Endothelial cell (in vitro differentiated cells): Measurements from ENCODE around the gene TUBGCP3. TPM values are rescaled to one million over a fixed set of nuclear protein-coding genes. Genes with fewer than 3 reads are reported as not detected.

Source experiments
- DNase-seq: peaks from one replicate; pipeline ENCODE4 v3.0.0; 2021; ENCODE audit warnings: low spot score
- H3K27ac Mint-ChIP-seq: one replicate; pipeline ENCODE4 v1.8.0; 2021; ENCODE audit warnings: mixed read lengths, inconsistent platforms; ENCODE audit not compliant: unreplicated experiment
- H3K27me3 Mint-ChIP-seq: one replicate; pipeline ENCODE4 v1.8.0; 2021; ENCODE audit warnings: mild to moderate bottlenecking, moderate library complexity, mixed read lengths, inconsistent platforms; ENCODE audit not compliant: unreplicated experiment
- H3K36me3 Mint-ChIP-seq: one replicate; pipeline ENCODE4 v1.8.0; 2021; ENCODE audit warnings: mild to moderate bottlenecking, low read depth, mixed read lengths, inconsistent platforms; ENCODE audit not compliant: unreplicated experiment
- H3K4me1 Mint-ChIP-seq: one replicate; pipeline ENCODE4 v1.8.0; 2021; ENCODE audit warnings: mild to moderate bottlenecking, mixed read lengths, inconsistent platforms; ENCODE audit not compliant: unreplicated experiment
- H3K4me3 Mint-ChIP-seq: one replicate; pipeline ENCODE4 v1.8.0; 2021; ENCODE audit warnings: mild to moderate bottlenecking, mixed read lengths, inconsistent platforms; ENCODE audit not compliant: unreplicated experiment
- H3K9me3 Mint-ChIP-seq: one replicate; pipeline ENCODE4 v1.8.0; 2021; ENCODE audit warnings: mixed read lengths, inconsistent platforms; ENCODE audit not compliant: unreplicated experiment
- CTCF ChIP-seq: fragments of 200-600 bp; sonication (generic); IDR thresholded peaks from one replicate; pipeline ENCODE4 v1.5.0; 2021; ENCODE audit warnings: antibody characterized with exemption; ENCODE audit not compliant: unreplicated experiment
- total RNA-seq: library from RNA; stranded (reverse); fragmentation: NEBNext Ultra II Directional; extraction: Animal tissue kit (Norgen Biotek cat#: 25700); gene quantifications from one replicate; pipeline ENCODE4 v1.2.1, GENCODE V29; 2021; ENCODE audit not compliant: unreplicated experiment

Gene TUBGCP3
- total RNA-seq, 1 donor from 2014 or later: 26.8 TPM

GRCh38 chr13:112450904-112451240, 137.1 kb downstream of the TUBGCP3 start:
- H3K27me3 Mint-ChIP-seq: peaks cover 4% of the 10 kb centered on the region
- H3K27ac Mint-ChIP-seq: no peak overlapping the region
- H3K36me3 Mint-ChIP-seq: peaks cover 4% of the 10 kb centered on the region
- no peak for DNase-seq
- no peak overlapping the region for H3K4me3 Mint-ChIP-seq
- TF ChIP-seq CTCF: no peak
- no peaks in the 10 kb centered on the region for H3K9me3 Mint-ChIP-seq
- no peaks in the 10 kb centered on the region for H3K4me1 Mint-ChIP-seq

- no peaks in the 10 kb centered on the region for H3K4me1 Mint-ChIP-seq
- TF ChIP-seq CTCF: no peak
- H3K36me3 Mint-ChIP-seq: peaks cover 4% of the 10 kb centered on the region
- H3K27ac Mint-ChIP-seq: no peak overlapping the region
- H3K27me3 Mint-ChIP-seq: peaks cover 4% of the 10 kb centered on the region
- no peaks in the 10 kb centered on the region for H3K9me3 Mint-ChIP-seq
- no peak for DNase-seq
- H3K4me3 Mint-ChIP-seq: no peak overlapping the region
Observed at GRCh38 chr13:112450118-112450903, 137.6 kb downstream of the TUBGCP3 start.

GRCh38 chr13:112449545-112449930, 138.4 kb downstream of the TUBGCP3 start:
- no peaks in the 10 kb centered on the region for H3K4me1 Mint-ChIP-seq
- H3K9me3 Mint-ChIP-seq: no peaks in the 10 kb centered on the region
- peaks cover 1% of the 10 kb centered on the region for H3K27me3 Mint-ChIP-seq
- H3K4me3 Mint-ChIP-seq: no peak overlapping the region
- no peak overlapping the region for H3K27ac Mint-ChIP-seq
- DNase-seq: no peak
- H3K36me3 Mint-ChIP-seq: peaks cover 4% of the 10 kb centered on the region
- TF ChIP-seq CTCF: no peak

GRCh38 chr13:112448621-112449544, 139.1 kb downstream of the TUBGCP3 start:
- no peak for DNase-seq
- TF ChIP-seq CTCF: no peak
- H3K4me1 Mint-ChIP-seq: no peaks in the 10 kb centered on the region
- H3K27ac Mint-ChIP-seq: no peak overlapping the region
- peaks cover 4% of the 10 kb centered on the region for H3K36me3 Mint-ChIP-seq
- peaks cover 1% of the 10 kb centered on the region for H3K27me3 Mint-ChIP-seq
- no peaks in the 10 kb centered on the region for H3K9me3 Mint-ChIP-seq
- no peak overlapping the region for H3K4me3 Mint-ChIP-seq
